Lung (tissue), 12 donors: ENCODE data around the gene KCNMB2. TPM values are rescaled to one million over a fixed set of nuclear protein-coding genes. Genes with fewer than 3 reads are reported as not detected.
"Not testable (repeated sequence)": the region's sequence is repeated elsewhere in the genome, so short reads cannot be mapped to it uniquely, and the experiment has no call there.

ENCODE experiments used
- ATAC-seq: fragments of 200-7000 bp; cut with Tn5 transposase; one replicate; pipeline ENCODE4 v1.9.1; 2020; ENCODE audit warnings: moderate number of reproducible peaks; ENCODE audit not compliant: insufficient read depth, low FRiP score
- DNase-seq, 3 donors: peaks; one replicate each; pipeline ENCODE4 v3.0.0-alpha.2; 2013 to 2017
- H3K27ac ChIP-seq, 2 donors: one replicate each; pipeline ENCODE4 v1.5.1; 2013; ENCODE audit warnings: mild to moderate bottlenecking in 2 of 2, moderate library complexity in 2 of 2, control low read depth in 1 of 2, inconsistent platforms in 1 of 2, low read depth in 1 of 2, low read length in 1 of 2
- H3K27me3 ChIP-seq, 3 donors: one replicate each; pipeline ENCODE4 v1.5.1; 2013; ENCODE audit warnings: low read length in 2 of 3; ENCODE audit not compliant: control insufficient read depth in 3 of 3, insufficient read depth in 3 of 3
- H3K36me3 ChIP-seq, 4 donors: one replicate each; pipeline ENCODE4 v1.5.1; 2013; ENCODE audit warnings: low read length in 4 of 4, mild to moderate bottlenecking in 1 of 4, moderate library complexity in 1 of 4; ENCODE audit not compliant: control insufficient read depth in 4 of 4, insufficient read depth in 4 of 4
- H3K4me1 ChIP-seq, 5 donors: one replicate each; pipeline ENCODE4 v1.5.1; 2013; ENCODE audit warnings: low read length in 5 of 5, mild to moderate bottlenecking in 2 of 5, moderate library complexity in 1 of 5; ENCODE audit not compliant: control insufficient read depth in 5 of 5, insufficient read depth in 5 of 5
- H3K4me3 ChIP-seq: one replicate; pipeline ENCODE4 v1.5.1; 2013; ENCODE audit warnings: mild to moderate bottlenecking, control low read depth, moderate library complexity
- H3K9ac ChIP-seq, 2 donors: one replicate each; pipeline ENCODE4 v1.5.1; 2013; ENCODE audit warnings: low read length in 2 of 2, control low read depth in 1 of 2; ENCODE audit not compliant: insufficient read depth in 1 of 2
- H3K9me3 ChIP-seq, 4 donors: one replicate each; pipeline ENCODE4 v1.5.1; 2013; ENCODE audit warnings: low read length in 3 of 4, mild to moderate bottlenecking in 1 of 4, moderate library complexity in 1 of 4; ENCODE audit not compliant: control insufficient read depth in 4 of 4, insufficient read depth in 3 of 4
- WGBS, 2 donors: extraction: QIAGEN DNeasy Blood & Tissue Kit; methylation state at CpG; one replicate each; pipeline ENCODE4 v1.1.7; 2013; 5-methylcytosine and 5-hydroxymethylcytosine counted together
- polyA plus RNA-seq, 2 donors: library from polyadenylated mRNA; stranded (reverse); fragments of 200-250 nt; gene quantifications; one replicate each; pipeline ENCODE4 v1.2.1, GENCODE V29; 2013
- total RNA-seq, 2 donors: library from RNA; depleted of rRNA in 1 of 2; stranded (reverse); fragments of >200 nt in 1 of 2; gene quantifications; one replicate each; pipeline ENCODE4 v1.2.1, GENCODE V29; 2014 to 2021
- TF ChIP-seq, protein P1 (sequence below): IDR thresholded peaks from 2 replicates; pipeline ENCODE4 v1.5.1; 2012; ENCODE audit warnings: mild to moderate bottlenecking; ENCODE audit errors: control extremely low read depth, extremely low read depth
- donor health status: control.
- donor health status: control.
- donor health status: Bipolar disorder and iron deficiency.
- donor health status: healthy.
- donor health status: DM: yes; HTN: yes; CAD: no.

The KCNMB2 gene
- total and polyA plus RNA-seq, 4 donors = 0.62 to 12.2 (median 1.2) TPM

- no peaks in the 10 kb centered on the region for H3K27me3 ChIP-seq
- H3K9me3 ChIP-seq = no peaks in the 10 kb centered on the region
- ATAC-seq = no peak
- H3K4me3 ChIP-seq = no peak overlapping the region
- DNase-seq = peak in 1 of 3 donors; percentile 36
- TF ChIP-seq, protein P1, sequence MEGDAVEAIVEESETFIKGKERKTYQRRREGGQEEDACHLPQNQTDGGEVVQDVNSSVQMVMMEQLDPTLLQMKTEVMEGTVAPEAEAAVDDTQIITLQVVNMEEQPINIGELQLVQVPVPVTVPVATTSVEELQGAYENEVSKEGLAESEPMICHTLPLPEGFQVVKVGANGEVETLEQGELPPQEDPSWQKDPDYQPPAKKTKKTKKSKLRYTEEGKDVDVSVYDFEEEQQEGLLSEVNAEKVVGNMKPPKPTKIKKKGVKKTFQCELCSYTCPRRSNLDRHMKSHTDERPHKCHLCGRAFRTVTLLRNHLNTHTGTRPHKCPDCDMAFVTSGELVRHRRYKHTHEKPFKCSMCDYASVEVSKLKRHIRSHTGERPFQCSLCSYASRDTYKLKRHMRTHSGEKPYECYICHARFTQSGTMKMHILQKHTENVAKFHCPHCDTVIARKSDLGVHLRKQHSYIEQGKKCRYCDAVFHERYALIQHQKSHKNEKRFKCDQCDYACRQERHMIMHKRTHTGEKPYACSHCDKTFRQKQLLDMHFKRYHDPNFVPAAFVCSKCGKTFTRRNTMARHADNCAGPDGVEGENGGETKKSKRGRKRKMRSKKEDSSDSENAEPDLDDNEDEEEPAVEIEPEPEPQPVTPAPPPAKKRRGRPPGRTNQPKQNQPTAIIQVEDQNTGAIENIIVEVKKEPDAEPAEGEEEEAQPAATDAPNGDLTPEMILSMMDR = no peak
- 91 to 100% methylated on average over 2 of the region's 2 CpGs for WGBS, 2 donors
- peaks cover 0 to 5% (median 0%) of the 10 kb centered on the region in 5 donors for H3K4me1 ChIP-seq
- no peak overlapping the region for H3K9ac ChIP-seq
- H3K36me3 ChIP-seq = no peaks in the 10 kb centered on the region
- H3K27ac ChIP-seq = no peak overlapping the region
Observed at GRCh38 chr3:178856804-178857203, 320.6 kb downstream of the KCNMB2 start.

GRCh38 chr3:178859386-178859785 lies 323.1 kb downstream of the KCNMB2 start:
- Histone ChIP-seq H3K4me1 (no peaks in the 10 kb centered on the region), H3K27me3 (no peaks in the 10 kb centered on the region), H3K36me3 (no peaks in the 10 kb centered on the region), H3K9ac (no peak overlapping the region), H3K9me3 (no peaks in the 10 kb centered on the region), H3K27ac (no peak overlapping the region), H3K4me3 (no peak overlapping the region)
- ATAC-seq = no peak
- 84 to 86% methylated on average over 3 of the region's 3 CpGs for WGBS, 2 donors
- DNase-seq = no peak
- TF ChIP-seq, protein P1 = no peak

GRCh38 chr3:178859900-178860436 lies 323.7 kb downstream of the KCNMB2 start:
- not testable (repeated sequence) for H3K27me3 ChIP-seq, H3K27ac ChIP-seq, DNase-seq, H3K9ac ChIP-seq, ATAC-seq, H3K4me1 ChIP-seq, H3K4me3 ChIP-seq, H3K9me3 ChIP-seq, H3K36me3 ChIP-seq
- WGBS, 2 donors = 90 to 93% methylated on average over 22 to 29 of the region's 29 CpGs

- H3K9ac ChIP-seq = no peak overlapping the region
- DNase-seq (no peak), ATAC-seq (no peak)
- no peaks in the 10 kb centered on the region for H3K36me3 ChIP-seq
- no peaks in the 10 kb centered on the region for H3K9me3 ChIP-seq
- peak overlapping the region in 1 of 2 donors; percentile 21 for H3K27ac ChIP-seq
- H3K4me1 ChIP-seq = peaks cover 0 to 6% (median 3%) of the 10 kb centered on the region in 5 donors
- H3K4me3 ChIP-seq = no peak overlapping the region
- WGBS, 2 donors = 19 to 22% methylated on average over 2 of the region's 2 CpGs
- H3K27me3 ChIP-seq = no peaks in the 10 kb centered on the region
- TF ChIP-seq, protein P1 = no peak
Observed at GRCh38 chr3:178868681-178869080, 332.4 kb downstream of the KCNMB2 start.
